HEK293T (cell line): ENCODE measurements around the gene ERV3-1.
A peak's percentile ranks its signal among the peaks of the same experiment; 100 is the strongest.
"Not testable (repeated sequence)": the region's sequence is repeated elsewhere in the genome, so short reads cannot be mapped to it uniquely, and the experiment has no call there.

ENCODE experiments used
- CTCF ChIA-PET: fragments of 350-600 bp; formaldehyde crosslinking; extraction: SDS; loops from one replicate; lab custom pipeline; 2021; ENCODE audit warnings: antibody characterized with exemption, inconsistent platforms; lab: Yijun Ruan, JAX
- POLR2A ChIA-PET: fragments of 350-600 bp; formaldehyde crosslinking; extraction: SDS; loops from one replicate; lab custom pipeline; 2020; ENCODE audit warnings: antibody characterized with exemption, inconsistent platforms; lab: Yijun Ruan, JAX
- DNase-seq: peaks from one replicate; pipeline ENCODE4 v3.0.0; 2012; ENCODE audit warnings: mixed read lengths; ENCODE audit errors: extremely low spot score
- ARNT ChIP-seq: fragments of 450-650 bp; IDR thresholded peaks from 2 replicates; pipeline ENCODE4 v1.6.1; 2017; ENCODE audit warnings: mild to moderate bottlenecking
- BHLHE40 ChIP-seq: fragments of 450-650 bp; IDR thresholded peaks from 2 replicates; pipeline ENCODE4 v1.6.1; 2016; ENCODE audit warnings: mild to moderate bottlenecking, moderate library complexity, borderline replicate concordance
- CTBP1 ChIP-seq: fragments of 450-650 bp; IDR thresholded peaks from 2 replicates; pipeline ENCODE4 v1.6.1; 2016; ENCODE audit warnings: borderline replicate concordance
- ELF4 ChIP-seq: fragments of 450-650 bp; IDR thresholded peaks from 2 replicates; pipeline ENCODE4 v1.6.1; 2017; ENCODE audit warnings: antibody characterized with exemption
- FOXA1 ChIP-seq: fragments of 450-650 bp; IDR thresholded peaks from 2 replicates; pipeline ENCODE4 v1.6.1; 2016; ENCODE audit warnings: mild to moderate bottlenecking
- FOXK2 ChIP-seq: fragments of 450-650 bp; IDR thresholded peaks from 2 replicates; pipeline ENCODE4 v1.6.1; 2016; ENCODE audit warnings: mild to moderate bottlenecking
- FOXM1 ChIP-seq: fragments of 450-650 bp; IDR thresholded peaks from 2 replicates; pipeline ENCODE4 v1.6.1; 2017; ENCODE audit warnings: mild to moderate bottlenecking, borderline replicate concordance
- HDGF ChIP-seq: fragments of 450-650 bp; IDR thresholded peaks from 2 replicates; pipeline ENCODE4 v1.6.1; 2017; ENCODE audit warnings: antibody characterized with exemption, borderline replicate concordance
- L3MBTL2 ChIP-seq: fragments of 450-650 bp; conservative IDR thresholded peaks from 2 replicates; pipeline ENCODE4 v1.6.1; 2016; ENCODE audit warnings: mild to moderate bottlenecking
- LEF1 ChIP-seq: fragments of 450-650 bp; IDR thresholded peaks from 2 replicates; pipeline ENCODE4 v1.6.1; 2017; ENCODE audit warnings: mild to moderate bottlenecking, borderline replicate concordance
- NFRKB ChIP-seq: fragments of 450-650 bp; IDR thresholded peaks from 2 replicates; pipeline ENCODE4 v1.6.1; 2016; ENCODE audit warnings: mild to moderate bottlenecking, moderate library complexity
- SP1 ChIP-seq: fragments of 450-650 bp; IDR thresholded peaks from 2 replicates; pipeline ENCODE4 v1.6.1; 2017
- SUZ12 ChIP-seq: fragments of 450-650 bp; IDR thresholded peaks from 2 replicates; pipeline ENCODE4 v1.6.1; 2016; ENCODE audit warnings: mild to moderate bottlenecking
- TARDBP ChIP-seq: fragments of 450-650 bp; IDR thresholded peaks from 2 replicates; pipeline ENCODE4 v1.6.1; 2016
- ZNF384 ChIP-seq: fragments of 450-650 bp; IDR thresholded peaks from 2 replicates; pipeline ENCODE4 v1.6.1; 2016
- TF ChIP-seq, protein P1 (sequence below): fragments of 450-650 bp; IDR thresholded peaks from 2 replicates; pipeline ENCODE4 v1.6.1; 2016

The ERV3-1 gene, protein sequence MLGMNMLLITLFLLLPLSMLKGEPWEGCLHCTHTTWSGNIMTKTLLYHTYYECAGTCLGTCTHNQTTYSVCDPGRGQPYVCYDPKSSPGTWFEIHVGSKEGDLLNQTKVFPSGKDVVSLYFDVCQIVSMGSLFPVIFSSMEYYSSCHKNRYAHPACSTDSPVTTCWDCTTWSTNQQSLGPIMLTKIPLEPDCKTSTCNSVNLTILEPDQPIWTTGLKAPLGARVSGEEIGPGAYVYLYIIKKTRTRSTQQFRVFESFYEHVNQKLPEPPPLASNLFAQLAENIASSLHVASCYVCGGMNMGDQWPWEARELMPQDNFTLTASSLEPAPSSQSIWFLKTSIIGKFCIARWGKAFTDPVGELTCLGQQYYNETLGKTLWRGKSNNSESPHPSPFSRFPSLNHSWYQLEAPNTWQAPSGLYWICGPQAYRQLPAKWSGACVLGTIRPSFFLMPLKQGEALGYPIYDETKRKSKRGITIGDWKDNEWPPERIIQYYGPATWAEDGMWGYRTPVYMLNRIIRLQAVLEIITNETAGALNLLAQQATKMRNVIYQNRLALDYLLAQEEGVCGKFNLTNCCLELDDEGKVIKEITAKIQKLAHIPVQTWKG

DNA sequence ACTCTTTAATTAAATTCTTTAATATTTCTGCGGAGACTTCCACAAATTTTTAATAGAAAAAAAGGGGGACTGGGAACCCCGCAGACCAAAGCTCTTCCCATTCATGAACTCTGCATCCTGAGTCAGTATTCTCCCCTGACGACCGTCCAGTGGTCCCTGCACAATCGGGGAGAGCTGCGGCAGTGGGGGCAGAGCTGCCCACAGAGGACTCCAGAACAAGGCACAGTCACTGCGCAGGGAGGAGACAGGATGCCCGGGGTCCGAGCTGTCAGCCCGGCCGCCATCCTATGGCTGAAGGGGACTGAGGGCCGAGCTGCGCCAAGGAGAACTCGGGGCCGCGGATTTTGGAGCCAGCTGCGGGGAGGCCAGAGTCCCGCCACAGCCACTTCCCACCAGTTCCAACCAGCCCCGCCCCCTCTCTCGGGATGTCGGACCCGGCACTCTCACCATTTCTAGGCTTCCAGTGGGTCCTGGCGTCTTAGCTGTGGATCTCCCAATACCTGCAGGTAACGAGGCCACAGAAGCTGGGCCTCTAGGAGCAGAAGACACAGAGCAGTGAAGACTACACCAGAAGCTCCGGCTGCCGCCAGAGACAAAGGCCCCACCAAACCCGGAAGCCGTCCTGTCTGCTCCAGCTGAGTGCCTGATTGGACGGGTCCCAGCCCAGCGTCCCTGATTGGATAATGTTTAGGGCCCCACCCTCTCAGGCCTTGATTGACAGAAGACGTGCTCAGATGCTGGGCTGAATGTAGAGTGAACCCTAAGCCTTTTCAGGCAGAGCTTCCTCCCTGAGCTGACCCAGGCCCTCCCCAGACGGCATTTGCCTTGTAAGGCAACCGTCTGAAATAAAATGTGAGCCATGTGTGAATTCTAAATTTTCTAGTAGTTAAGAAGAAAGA is at the start of gene ERV3-1:
ERV3-1 (minus strand) TSS at position 594 of the 899 bp plus-strand sequence. CDS start 13,661 bp downstream, outside the sequence.
- peak; percentile 83 for DNase-seq
- ChIA-PET POLR2A (interaction anchor here (0.8 to 2.0 kb wide), 8 partner anchors 9 to 212 kb away, joined by 3 to 5 read pairs (median 3); partner anchors contain the start of genes ZNF138 and ZNF273), CTCF (no interaction called here)
- TF ChIP-seq L3MBTL2: no peak; the same call in 1 of the 2 replicates
- peak; percentile 95 for TF ChIP-seq ELF4
- TF ChIP-seq, protein P1, sequence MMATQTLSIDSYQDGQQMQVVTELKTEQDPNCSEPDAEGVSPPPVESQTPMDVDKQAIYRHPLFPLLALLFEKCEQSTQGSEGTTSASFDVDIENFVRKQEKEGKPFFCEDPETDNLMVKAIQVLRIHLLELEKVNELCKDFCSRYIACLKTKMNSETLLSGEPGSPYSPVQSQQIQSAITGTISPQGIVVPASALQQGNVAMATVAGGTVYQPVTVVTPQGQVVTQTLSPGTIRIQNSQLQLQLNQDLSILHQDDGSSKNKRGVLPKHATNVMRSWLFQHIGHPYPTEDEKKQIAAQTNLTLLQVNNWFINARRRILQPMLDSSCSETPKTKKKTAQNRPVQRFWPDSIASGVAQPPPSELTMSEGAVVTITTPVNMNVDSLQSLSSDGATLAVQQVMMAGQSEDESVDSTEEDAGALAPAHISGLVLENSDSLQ: peak; percentile 97

DNA sequence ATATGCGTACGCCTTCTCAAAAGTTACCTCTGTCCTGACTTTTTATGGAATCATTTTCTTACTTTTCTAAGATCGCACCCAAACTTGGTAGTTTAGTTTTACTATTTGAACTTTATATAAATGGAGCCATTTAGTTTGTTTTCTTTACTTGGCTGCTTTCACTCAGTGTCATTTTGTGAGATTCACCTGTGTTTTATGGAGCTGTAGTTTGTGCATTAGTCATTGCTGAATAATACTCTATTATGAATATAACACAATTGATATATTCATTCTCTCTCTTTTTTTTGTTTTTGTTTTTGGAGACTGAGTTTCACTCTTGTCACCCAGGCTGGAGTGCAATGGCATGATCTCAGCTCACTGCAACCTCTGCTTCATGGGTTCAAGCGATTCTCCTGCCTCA is 49.3 kb upstream of the ERV3-1 start:
- POLR2A ChIA-PET, CTCF ChIA-PET, DNase-seq: not testable (repeated sequence)

DNA sequence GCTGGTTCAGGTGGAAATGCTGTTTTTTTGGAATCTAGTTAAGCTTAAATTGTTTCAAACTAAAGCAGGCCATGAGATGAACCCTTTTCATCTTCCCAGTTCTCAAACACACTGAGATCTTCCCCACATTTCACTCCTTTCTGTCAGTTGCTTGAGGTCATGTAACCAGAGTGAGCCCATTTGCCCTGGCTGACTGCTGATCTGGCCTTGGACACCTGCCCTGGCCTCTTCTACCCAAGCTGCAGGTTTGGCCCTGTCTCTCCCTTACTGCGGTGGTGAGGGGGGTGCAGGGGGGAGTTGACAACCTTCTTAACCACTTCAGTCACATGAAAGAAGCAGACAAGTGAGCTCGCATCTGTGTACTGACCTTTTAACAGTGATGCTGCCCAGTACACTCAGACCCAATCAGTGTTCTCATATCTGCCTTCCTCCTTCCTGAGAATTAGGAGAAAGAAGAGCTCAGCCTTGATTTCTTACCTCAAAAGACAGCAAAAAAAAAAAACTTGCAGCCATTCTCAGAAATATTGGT is 48.0 kb upstream of the ERV3-1 start:
- CTCF ChIA-PET: not testable (repeated sequence)

DNA sequence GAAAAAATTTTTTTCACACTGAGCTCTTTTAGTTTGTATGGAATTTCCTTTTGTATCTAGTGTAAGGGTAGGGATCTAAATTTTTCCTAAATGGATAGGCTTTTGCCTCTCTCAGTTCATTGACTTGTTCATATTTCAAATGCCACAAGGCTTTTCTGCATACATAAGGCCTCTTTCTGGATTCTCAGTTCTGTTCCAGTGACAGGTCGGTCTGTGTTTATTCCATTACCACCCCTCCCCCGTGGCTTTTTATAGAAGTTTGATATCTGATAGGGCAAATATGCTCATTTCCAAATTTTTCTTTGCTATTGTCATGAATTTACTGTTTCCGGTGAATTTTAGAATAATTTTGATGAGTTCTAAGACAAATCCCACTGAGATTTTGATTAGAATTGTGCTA is 45.2 kb upstream of the ERV3-1 start:
- POLR2A ChIA-PET, CTCF ChIA-PET: not testable (repeated sequence)

More for the DNA sequence above, 48.0 kb upstream of the ERV3-1 start:
- DNase-seq, POLR2A ChIA-PET: not testable (repeated sequence)

DNA sequence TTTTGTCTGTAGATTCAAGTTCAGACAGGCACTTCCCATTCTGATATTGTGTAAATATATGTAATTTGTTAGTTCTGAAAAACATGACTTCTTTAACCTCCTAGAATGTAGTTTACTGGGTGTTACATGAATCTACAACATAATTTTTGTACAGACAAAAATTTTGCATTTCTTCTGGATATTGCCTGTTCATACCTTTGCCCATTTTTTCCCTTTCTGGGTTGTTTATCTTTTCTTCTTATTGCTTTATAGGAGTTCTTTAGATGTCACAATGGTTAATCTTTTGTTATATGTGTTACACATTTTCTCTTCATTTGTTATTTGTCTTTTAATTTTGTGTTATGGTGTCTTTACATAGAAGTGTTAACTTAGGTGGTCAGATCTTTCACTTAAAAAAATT is 44.7 kb upstream of the ERV3-1 start:
- POLR2A ChIA-PET, DNase-seq, CTCF ChIA-PET: not testable (repeated sequence)

More for the DNA sequence above, 45.2 kb upstream of the ERV3-1 start:
- not testable (repeated sequence) for DNase-seq

DNA sequence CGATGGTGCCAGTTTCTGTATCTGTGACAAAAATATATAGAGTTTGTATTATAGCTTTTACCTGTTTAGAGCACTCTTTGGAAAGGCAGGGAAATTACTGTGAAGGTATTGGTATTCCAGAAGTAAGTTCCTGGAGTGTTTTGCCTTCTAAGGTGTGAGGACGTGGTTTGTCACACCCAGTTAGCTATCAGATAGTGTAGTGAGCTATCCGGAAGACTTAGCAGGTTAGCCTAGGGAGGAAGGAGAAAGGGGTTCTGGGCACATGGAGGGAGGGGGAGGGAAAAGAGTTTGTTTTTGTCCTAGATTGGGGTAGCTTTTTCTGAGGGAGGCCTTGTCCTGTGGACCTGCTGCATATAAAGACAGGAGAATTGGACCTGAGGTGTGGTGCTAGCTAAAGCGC is 39.8 kb upstream of the ERV3-1 start:
- DNase-seq, POLR2A ChIA-PET, CTCF ChIA-PET: not testable (repeated sequence)

DNA sequence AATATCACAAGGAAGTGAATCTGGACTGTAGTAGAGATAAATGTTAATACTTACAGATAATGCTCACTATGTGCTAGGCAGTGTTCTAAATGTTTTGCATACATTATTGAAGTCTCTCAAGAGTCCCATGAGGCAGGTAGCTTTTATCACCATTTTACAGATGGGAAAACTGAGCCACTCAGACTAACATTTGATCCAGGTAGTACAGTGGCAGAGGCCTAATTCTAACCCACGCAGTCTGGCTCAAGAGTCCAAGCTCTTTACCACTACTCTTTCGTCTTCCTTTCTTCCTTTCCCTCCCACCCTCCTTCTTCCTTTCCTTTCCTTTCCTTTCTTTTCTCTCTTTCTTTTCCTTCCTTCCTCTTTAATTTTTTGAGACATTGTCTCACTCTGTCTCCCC is 39.1 kb upstream of the ERV3-1 start:
- CTCF ChIA-PET, DNase-seq, POLR2A ChIA-PET: not testable (repeated sequence)

DNA sequence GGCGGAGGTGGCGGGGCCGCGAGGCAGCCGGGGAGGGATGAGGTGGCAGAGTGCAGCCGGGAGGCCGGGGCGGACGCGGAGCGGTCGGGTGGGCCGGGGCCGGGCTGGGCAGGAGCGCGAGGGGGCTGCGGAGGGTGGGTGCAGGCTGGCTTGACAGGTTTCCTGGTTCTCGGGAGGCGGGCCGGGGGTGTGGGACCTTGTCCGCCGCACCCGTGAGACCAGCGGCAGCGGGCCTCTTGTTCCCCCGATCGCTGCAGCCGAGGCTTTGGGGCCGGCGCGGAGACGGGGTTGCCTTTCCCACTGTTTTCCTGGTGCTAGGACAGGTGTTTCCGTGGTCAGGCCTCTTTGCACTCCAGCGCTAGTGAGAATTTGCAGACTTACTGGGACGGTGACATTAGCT is 32.3 kb upstream of the ERV3-1 start:
- POLR2A ChIA-PET: not testable (repeated sequence)
- DNase-seq: peak; percentile 12

DNA sequence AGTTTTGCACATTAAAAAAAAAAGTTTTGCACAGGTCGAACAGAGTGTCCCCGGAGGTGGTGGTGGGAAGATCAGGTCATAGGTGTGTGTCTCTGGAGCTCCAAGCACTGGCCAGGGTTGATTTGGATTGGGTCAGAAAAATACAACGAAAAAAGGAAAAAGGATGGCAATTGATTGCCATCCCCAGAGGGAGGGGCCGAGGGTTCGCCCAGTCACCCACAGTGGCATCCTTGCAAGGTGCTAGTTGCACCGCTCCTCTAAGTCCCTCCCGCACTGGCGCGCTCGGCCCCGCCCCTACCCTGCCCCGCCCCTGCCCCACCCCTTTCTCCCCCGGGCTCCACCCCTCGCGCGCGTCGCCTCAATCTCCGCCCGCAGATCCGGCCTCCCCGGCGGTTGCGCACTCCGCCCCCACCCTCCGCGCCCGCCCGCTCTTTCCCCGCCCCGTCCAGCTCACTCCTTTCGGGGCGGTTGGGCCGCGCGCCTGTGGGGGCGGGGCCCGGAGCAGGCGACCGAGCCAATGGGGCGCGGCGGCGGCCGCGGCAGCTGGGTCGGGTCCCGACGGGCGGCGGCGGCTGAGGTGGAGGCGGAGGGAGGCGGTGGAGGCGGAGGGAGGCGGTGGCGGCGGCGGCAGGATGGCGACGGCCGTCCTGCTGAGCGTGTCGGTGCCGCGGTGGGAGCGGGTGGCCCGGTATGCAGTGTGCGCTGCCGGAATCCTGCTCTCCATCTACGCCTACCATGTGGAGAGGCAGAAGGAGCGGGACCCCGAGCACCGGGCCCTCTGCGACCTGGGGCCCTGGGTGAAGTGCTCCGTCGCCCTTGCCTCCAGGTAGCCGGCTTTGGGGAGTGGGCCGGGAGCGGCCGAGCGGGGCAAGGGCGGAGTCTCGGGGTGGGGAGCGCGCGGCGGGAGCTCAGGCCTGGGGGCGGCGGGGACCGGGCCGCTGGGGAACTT is 31.5 kb upstream of the ERV3-1 start:
- no peak for TF ChIP-seq ZNF384
- TF ChIP-seq FOXA1: no peak
- TF ChIP-seq CTBP1: no peak
- TF ChIP-seq LEF1: no peak
- TF ChIP-seq, protein P1: no peak
- TF ChIP-seq SP1: no peak
- TF ChIP-seq FOXM1: no peak
- no peak for TF ChIP-seq ARNT
- TF ChIP-seq BHLHE40: no peak
- no peak for TF ChIP-seq SUZ12
- no peak for TF ChIP-seq HDGF
- no peak for TF ChIP-seq ELF4
- TF ChIP-seq NFRKB: no peak
- TF ChIP-seq TARDBP: no peak
- TF ChIP-seq FOXK2: no peak
- TF ChIP-seq L3MBTL2: no peak
- ChIA-PET POLR2A (interaction anchor here (0.8 kb wide), 1 partner anchor 32 kb away, joined by 3 read pairs; the partner anchor contains the start of gene ERV3-1), CTCF (interaction anchor here (0.6 to 0.7 kb wide), 2 partner anchors 34 to 93 kb away, joined by 3 read pairs; no protein-coding TSS in a partner anchor)
- DNase-seq: peak; percentile 90

More for the DNA sequence above, 32.3 kb upstream of the ERV3-1 start:
- CTCF ChIA-PET: not testable (repeated sequence)

DNA sequence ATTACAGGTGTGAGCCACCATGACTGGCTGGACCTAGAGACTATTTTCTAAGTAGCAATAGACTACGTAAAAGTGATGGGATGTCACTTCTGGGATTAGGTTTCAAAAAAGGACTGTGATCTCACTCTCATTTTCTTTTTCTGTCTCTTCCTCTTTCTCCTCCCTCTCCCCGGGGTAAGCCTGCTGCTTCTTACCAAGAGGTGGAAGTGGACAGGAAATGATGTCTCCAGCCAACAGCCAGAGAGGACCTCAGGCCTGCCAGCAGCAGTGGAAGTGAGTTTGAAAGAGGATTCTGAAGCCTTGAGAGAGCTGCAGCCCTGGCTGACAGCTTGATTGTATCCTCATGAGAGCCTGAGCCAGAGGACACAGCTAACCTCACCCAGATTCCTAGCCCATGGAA is 30.0 kb upstream of the ERV3-1 start:
- DNase-seq, POLR2A ChIA-PET: not testable (repeated sequence)
- CTCF ChIA-PET: interaction anchor here (0.6 kb wide), 1 partner anchor 370 kb away, joined by 6 read pairs; no protein-coding TSS in a partner anchor

DNA sequence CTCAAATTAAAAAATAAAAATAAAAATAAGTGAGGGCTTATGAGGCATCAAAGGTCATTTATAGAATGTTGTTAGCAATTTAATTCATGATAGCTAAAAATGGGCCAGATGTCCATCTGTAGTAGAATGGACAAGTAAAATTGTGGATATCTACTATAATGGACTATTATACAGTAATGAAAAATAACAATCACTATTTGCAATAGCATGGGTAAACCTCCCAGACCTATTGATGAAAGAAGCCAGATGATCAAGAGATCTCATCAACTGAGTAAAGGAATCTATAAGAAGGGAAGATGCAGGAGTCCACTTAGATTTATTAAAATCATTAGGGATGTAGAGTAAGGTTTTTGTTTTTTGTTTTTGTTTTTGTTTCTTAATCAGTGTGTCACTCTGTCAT is 29.0 kb upstream of the ERV3-1 start:
- CTCF ChIA-PET, DNase-seq, POLR2A ChIA-PET: not testable (repeated sequence)
